Parathyroid adenoma (tissue), 2 donors: Measurements from ENCODE around the gene FAH.
A peak's percentile ranks its signal among the peaks of the same experiment; 100 is the strongest.

ENCODE experiments used
- H2AFZ ChIP-seq: fragments of 300-600 bp; sonication (generic); one replicate; pipeline ENCODE4 v1.7.0; 2017; ENCODE audit warnings: antibody characterized with exemption, mild to moderate bottlenecking
- H3K27ac ChIP-seq: fragments of 300-600 bp; sonication (generic); one replicate; pipeline ENCODE4 v1.7.0; 2017
- H3K27me3 ChIP-seq: fragments of 300-600 bp; sonication (generic); one replicate; pipeline ENCODE4 v1.7.0; 2017; ENCODE audit warnings: low read length; ENCODE audit not compliant: control insufficient read depth, insufficient read depth
- H3K36me3 ChIP-seq: fragments of 300-600 bp; sonication (generic); one replicate; pipeline ENCODE4 v1.7.0; 2017; ENCODE audit warnings: low read length; ENCODE audit not compliant: control insufficient read depth, insufficient read depth
- H3K4me1 ChIP-seq: fragments of 300-600 bp; sonication (generic); one replicate; pipeline ENCODE4 v1.7.0; 2017; ENCODE audit warnings: control low read depth
- H3K4me2 ChIP-seq: fragments of 300-600 bp; sonication (generic); one replicate; pipeline ENCODE4 v1.7.0; 2017; ENCODE audit warnings: low read length
- H3K4me3 ChIP-seq: fragments of 300-600 bp; sonication (generic); one replicate; pipeline ENCODE4 v1.7.0; 2017; ENCODE audit warnings: low read depth, low read length
- H3K79me2 ChIP-seq: fragments of 300-600 bp; sonication (generic); one replicate; pipeline ENCODE4 v1.7.0; 2017; ENCODE audit warnings: control low read depth
- H3K9ac ChIP-seq: fragments of 300-600 bp; sonication (generic); one replicate; pipeline ENCODE4 v1.7.0; 2017; ENCODE audit warnings: mild to moderate bottlenecking
- H3K9me3 ChIP-seq: fragments of 300-600 bp; sonication (generic); one replicate; pipeline ENCODE4 v1.7.0; 2017; ENCODE audit warnings: low read length; ENCODE audit not compliant: control insufficient read depth
- CTCF ChIP-seq: fragments of 300-600 bp; sonication (generic); IDR thresholded peaks from one replicate; pipeline ENCODE4 v1.7.0; 2017; ENCODE audit warnings: antibody characterized with exemption, mild to moderate bottlenecking
- donor health status: primary hyperparathyroidism.

Gene FAH

GRCh38 chr15:80140909-80141308 is 11.9 kb upstream of the FAH start:
- no peaks in the 10 kb centered on the region for H3K36me3 ChIP-seq
- no peak overlapping the region for H3K4me3 ChIP-seq
- no peak overlapping the region for H2AFZ ChIP-seq
- H3K9ac ChIP-seq = no peak overlapping the region
- no peak overlapping the region for H3K4me2 ChIP-seq
- H3K27ac ChIP-seq = no peak overlapping the region
- H3K79me2 ChIP-seq = no peaks in the 10 kb centered on the region
- H3K9me3 ChIP-seq = no peaks in the 10 kb centered on the region
- no peaks in the 10 kb centered on the region for H3K27me3 ChIP-seq
- no peaks in the 10 kb centered on the region for H3K4me1 ChIP-seq
- TF ChIP-seq CTCF = no peak

- H3K9ac ChIP-seq = no peak overlapping the region
- H3K4me3 ChIP-seq = no peak overlapping the region
- H3K36me3 ChIP-seq = no peaks in the 10 kb centered on the region
- no peak for TF ChIP-seq CTCF
- H3K4me2 ChIP-seq = no peak overlapping the region
- no peaks in the 10 kb centered on the region for H3K4me1 ChIP-seq
- no peaks in the 10 kb centered on the region for H3K79me2 ChIP-seq
- no peak overlapping the region for H2AFZ ChIP-seq
- no peak overlapping the region for H3K27ac ChIP-seq
- no peaks in the 10 kb centered on the region for H3K9me3 ChIP-seq
- H3K27me3 ChIP-seq = no peaks in the 10 kb centered on the region
These were observed 10.7 kb upstream of the FAH start for GRCh38 chr15:80141916-80142598.

- Histone ChIP-seq H3K79me2 (no peaks in the 10 kb centered on the region), H3K9ac (no peak overlapping the region), H3K27me3 (no peaks in the 10 kb centered on the region), H3K4me2 (no peak overlapping the region), H2AFZ (no peak overlapping the region), H3K4me3 (no peak overlapping the region), H3K4me1 (no peaks in the 10 kb centered on the region), H3K27ac (no peak overlapping the region), H3K9me3 (no peaks in the 10 kb centered on the region), H3K36me3 (no peaks in the 10 kb centered on the region)
- TF ChIP-seq CTCF = no peak
These were observed 10.2 kb upstream of the FAH start for GRCh38 chr15:80142646-80143045.

GRCh38 chr15:80151148-80151547 is 1.7 kb upstream of the FAH start:
- Histone ChIP-seq H3K4me2 (no peak overlapping the region), H3K4me3 (no peak overlapping the region), H3K27ac (no peak overlapping the region), H2AFZ (no peak overlapping the region), H3K4me1 (no peaks in the 10 kb centered on the region), H3K36me3 (no peaks in the 10 kb centered on the region), H3K9ac (no peak overlapping the region), H3K79me2 (no peaks in the 10 kb centered on the region), H3K27me3 (no peaks in the 10 kb centered on the region), H3K9me3 (no peaks in the 10 kb centered on the region)
- TF ChIP-seq CTCF = no peak

GRCh38 chr15:80151576-80151975 is 1.2 kb upstream of the FAH start:
- no peaks in the 10 kb centered on the region for H3K9me3 ChIP-seq

More at GRCh38 chr15:80151576-80151975, 1.2 kb upstream of the FAH start:
- Histone ChIP-seq H2AFZ (peak overlapping the region; percentile 73), H3K4me2 (peak overlapping the region; percentile 65), H3K9ac (no peak overlapping the region), H3K27ac (peak overlapping the region; percentile 41), H3K4me3 (no peak overlapping the region), H3K79me2 (no peaks in the 10 kb centered on the region), H3K27me3 (no peaks in the 10 kb centered on the region), H3K36me3 (no peaks in the 10 kb centered on the region), H3K4me1 (no peaks in the 10 kb centered on the region)
- TF ChIP-seq CTCF = no peak
